OCI-LY1 (cell line): ENCODE data around the gene SPIRE2.
A peak's percentile ranks its signal among the peaks of the same experiment; 100 is the strongest.

Source experiments
- H2AFZ ChIP-seq: fragments of 200-600 bp; sonication (generic), shearing (Covaris generic); 2 replicates; pipeline ENCODE4 v1.6.0; 2014; ENCODE audit warnings: antibody characterized with exemption, mild to moderate bottlenecking, low read length
- H3F3A ChIP-seq: fragments of 200-600 bp; sonication (generic), shearing (Covaris generic); 2 replicates; pipeline ENCODE4 v1.6.0; 2014; ENCODE audit warnings: mild to moderate bottlenecking, antibody characterized with exemption, low read length, moderate library complexity; ENCODE audit not compliant: insufficient read depth
- H3K27ac ChIP-seq: fragments of 200-600 bp; sonication (generic); 2 replicates; pipeline ENCODE4 v1.5.1; 2014; ENCODE audit warnings: low read length, mixed run types, mild to moderate bottlenecking, low read depth; ENCODE audit not compliant: poor library complexity, severe bottlenecking
- H3K27me3 ChIP-seq: fragments of 200-600 bp; sonication (generic); 2 replicates; pipeline ENCODE4 v1.6.0; 2014; ENCODE audit warnings: antibody characterized with exemption, mild to moderate bottlenecking, low read length, moderate library complexity; ENCODE audit not compliant: insufficient read depth
- H3K36me3 ChIP-seq: fragments of 200-600 bp; sonication (generic); 2 replicates; pipeline ENCODE4 v1.6.1; 2014; ENCODE audit warnings: mild to moderate bottlenecking, antibody characterized with exemption, low read length, moderate library complexity, mixed read lengths; ENCODE audit not compliant: insufficient read depth
- H3K4me1 ChIP-seq: fragments of 200-600 bp; sonication (generic); 2 replicates; pipeline ENCODE4 v1.5.1; 2014; ENCODE audit warnings: mild to moderate bottlenecking, low read length, moderate library complexity; ENCODE audit not compliant: insufficient read depth, severe bottlenecking
- H3K4me2 ChIP-seq: fragments of 200-600 bp; sonication (generic), shearing (Covaris generic); 2 replicates; pipeline ENCODE4 v1.6.1; 2014; ENCODE audit warnings: low read length
- H3K4me3 ChIP-seq: fragments of 200-600 bp; sonication (generic); 2 replicates; pipeline ENCODE4 v1.5.1; 2014; ENCODE audit warnings: low read length, low read depth, mild to moderate bottlenecking, mixed read lengths; ENCODE audit not compliant: poor library complexity, severe bottlenecking
- H3K79me2 ChIP-seq: fragments of 200-600 bp; shearing (Covaris generic); 2 replicates; pipeline ENCODE4 v1.6.1; 2016; ENCODE audit warnings: mixed run types, low read length, mixed read lengths; ENCODE audit not compliant: insufficient read depth
- H3K9ac ChIP-seq: fragments of 200-600 bp; sonication (generic), shearing (Covaris generic); 2 replicates; pipeline ENCODE4 v1.6.1; 2014; ENCODE audit warnings: mild to moderate bottlenecking, low read length, mixed read lengths
- H3K9me2 ChIP-seq: fragments of 200-600 bp; sonication (generic), shearing (Covaris generic); 2 replicates; pipeline ENCODE4 v1.6.1; 2014; ENCODE audit warnings: low read depth, mild to moderate bottlenecking, low read length, mixed read lengths
- H3K9me3 ChIP-seq: fragments of 200-600 bp; shearing (Covaris generic); 2 replicates; pipeline ENCODE4 v1.6.1; 2014; ENCODE audit warnings: low read length, mixed read lengths
- H4K20me1 ChIP-seq: fragments of 200-600 bp; sonication (generic), shearing (Covaris generic); 2 replicates; pipeline ENCODE4 v1.6.0; 2016; ENCODE audit warnings: mild to moderate bottlenecking, low read length; ENCODE audit not compliant: insufficient read depth
- EZH2 ChIP-seq: fragments of 200-600 bp; sonication (generic), shearing (Covaris generic); IDR thresholded peaks from 2 replicates; pipeline ENCODE4 v1.8.0; 2017; ENCODE audit warnings: borderline replicate concordance, mixed run types, mild to moderate bottlenecking, antibody characterized with exemption, low read length, moderate library complexity, mixed read lengths
- TF ChIP-seq, protein P1 (sequence below): fragments of 200-600 bp; sonication (generic), shearing (Covaris generic); IDR thresholded peaks from 2 replicates; pipeline ENCODE4 v1.5.1; 2017; ENCODE audit warnings: mild to moderate bottlenecking, antibody characterized with exemption, low read length, moderate library complexity, mixed read lengths

Gene SPIRE2

DNA sequence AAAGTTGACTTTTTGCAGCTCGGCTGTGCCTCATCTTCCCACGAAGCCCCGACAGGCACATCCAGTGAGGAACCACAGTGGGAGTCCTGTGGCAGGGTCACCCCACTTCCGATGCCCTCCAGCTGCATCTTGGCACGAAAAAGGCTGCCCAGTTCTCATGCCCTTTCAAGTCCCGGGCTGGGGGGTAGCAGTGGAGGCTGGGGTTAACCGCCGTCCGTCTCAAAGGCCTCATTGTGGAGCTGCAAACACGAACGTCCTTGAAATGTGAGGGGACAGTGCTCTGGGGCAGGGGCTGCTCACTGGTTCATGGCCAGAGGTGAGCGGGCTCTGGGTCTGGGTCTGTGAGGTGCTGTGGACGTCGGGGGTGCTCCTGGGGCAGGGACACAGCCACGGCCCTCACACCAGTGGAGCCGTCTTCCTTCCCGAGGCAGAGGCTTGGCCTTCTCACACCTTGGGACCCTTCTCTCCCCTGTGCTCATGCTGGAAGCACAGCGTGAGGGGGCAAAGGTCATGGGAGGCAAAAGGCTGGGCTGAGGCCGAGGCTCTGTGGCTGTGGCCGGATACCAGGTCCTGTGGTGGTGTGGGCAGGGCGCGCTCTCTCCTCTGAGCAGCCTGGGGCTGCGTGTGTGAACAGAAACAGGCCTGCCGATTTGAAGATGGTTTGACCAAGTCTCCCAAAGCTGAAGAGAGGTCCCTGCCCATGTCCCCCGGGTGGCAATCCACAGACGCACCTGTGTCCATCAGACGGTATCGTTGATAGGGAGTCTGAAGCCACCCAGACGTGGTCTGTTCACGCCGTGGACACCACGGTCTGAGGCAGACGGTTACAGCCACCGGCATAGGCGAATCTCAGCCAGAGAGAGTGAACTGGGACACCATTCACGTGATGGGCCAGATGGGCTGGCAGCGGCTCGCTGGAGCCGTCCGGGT is 87.3 kb downstream of the SPIRE2 start:
- no peak overlapping the region for H3K4me3 ChIP-seq
- no peaks in the 10 kb centered on the region for H3K9me3 ChIP-seq
- no peaks in the 10 kb centered on the region for H3K9me2 ChIP-seq
- H3K79me2 ChIP-seq: no peaks in the 10 kb centered on the region
- H3K36me3 ChIP-seq: peaks cover 25% of the 10 kb centered on the region; the same call in 1 of the 2 replicates
- H3K4me1 ChIP-seq: peaks cover 25% of the 10 kb centered on the region
- no peak overlapping the region for H3K9ac ChIP-seq
- H4K20me1 ChIP-seq: no peaks in the 10 kb centered on the region
- TF ChIP-seq, protein P1, sequence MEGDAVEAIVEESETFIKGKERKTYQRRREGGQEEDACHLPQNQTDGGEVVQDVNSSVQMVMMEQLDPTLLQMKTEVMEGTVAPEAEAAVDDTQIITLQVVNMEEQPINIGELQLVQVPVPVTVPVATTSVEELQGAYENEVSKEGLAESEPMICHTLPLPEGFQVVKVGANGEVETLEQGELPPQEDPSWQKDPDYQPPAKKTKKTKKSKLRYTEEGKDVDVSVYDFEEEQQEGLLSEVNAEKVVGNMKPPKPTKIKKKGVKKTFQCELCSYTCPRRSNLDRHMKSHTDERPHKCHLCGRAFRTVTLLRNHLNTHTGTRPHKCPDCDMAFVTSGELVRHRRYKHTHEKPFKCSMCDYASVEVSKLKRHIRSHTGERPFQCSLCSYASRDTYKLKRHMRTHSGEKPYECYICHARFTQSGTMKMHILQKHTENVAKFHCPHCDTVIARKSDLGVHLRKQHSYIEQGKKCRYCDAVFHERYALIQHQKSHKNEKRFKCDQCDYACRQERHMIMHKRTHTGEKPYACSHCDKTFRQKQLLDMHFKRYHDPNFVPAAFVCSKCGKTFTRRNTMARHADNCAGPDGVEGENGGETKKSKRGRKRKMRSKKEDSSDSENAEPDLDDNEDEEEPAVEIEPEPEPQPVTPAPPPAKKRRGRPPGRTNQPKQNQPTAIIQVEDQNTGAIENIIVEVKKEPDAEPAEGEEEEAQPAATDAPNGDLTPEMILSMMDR: no peak
- no peak for TF ChIP-seq EZH2
- H3F3A ChIP-seq: no peaks in the 10 kb centered on the region
- H2AFZ ChIP-seq: no peak overlapping the region
- no peaks in the 10 kb centered on the region for H3K27me3 ChIP-seq
- H3K4me2 ChIP-seq: no peak overlapping the region
- H3K27ac ChIP-seq: peak overlapping the region; percentile 27

DNA sequence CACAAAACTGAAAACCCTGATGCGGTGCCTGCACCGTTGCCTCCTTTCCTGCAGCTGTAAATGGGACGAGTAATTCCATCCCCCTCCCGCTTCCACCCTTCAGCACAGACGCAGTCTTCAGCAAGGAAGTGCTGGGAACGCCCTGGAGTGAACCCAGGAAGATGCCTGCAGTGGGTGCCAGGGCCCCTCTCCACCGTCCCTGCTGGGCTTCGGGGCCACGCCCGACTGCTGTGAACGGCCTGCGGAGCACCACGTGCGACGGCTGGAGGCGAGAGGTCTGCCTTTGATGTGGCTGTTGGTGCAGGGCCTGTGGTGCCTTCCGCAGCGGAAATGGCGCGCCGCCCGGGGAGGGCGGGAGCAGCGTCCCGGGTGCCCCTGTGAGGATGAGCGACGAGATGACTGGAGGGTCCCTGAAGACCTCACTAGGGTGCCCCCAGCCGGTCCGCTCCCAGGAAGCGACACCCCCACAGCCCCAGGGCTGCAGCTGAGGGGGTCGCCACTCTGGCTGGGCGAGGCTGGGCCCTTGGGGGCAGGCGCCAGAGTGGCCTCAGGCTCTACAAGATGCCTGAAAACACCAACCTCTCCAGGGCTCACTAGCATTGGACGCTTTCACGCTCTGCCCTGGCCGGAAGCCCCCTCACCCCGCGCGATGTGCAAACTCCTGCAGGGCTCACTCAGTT is 89.6 kb downstream of the SPIRE2 start:
- no peaks in the 10 kb centered on the region for H3F3A ChIP-seq
- H4K20me1 ChIP-seq: no peaks in the 10 kb centered on the region
- no peaks in the 10 kb centered on the region for H3K79me2 ChIP-seq
- peak overlapping the region; percentile 64 for H3K9ac ChIP-seq
- H3K27ac ChIP-seq: peak overlapping the region; percentile 86
- no peaks in the 10 kb centered on the region for H3K27me3 ChIP-seq
- TF ChIP-seq EZH2: no peak
- TF ChIP-seq, protein P1: no peak
- H3K4me2 ChIP-seq: peak overlapping the region; percentile 83
- H2AFZ ChIP-seq: no peak overlapping the region
- peaks cover 34% of the 10 kb centered on the region for H3K4me1 ChIP-seq
- peak overlapping the region; percentile 56 for H3K4me3 ChIP-seq
- peaks cover 9% of the 10 kb centered on the region; the same call in 1 of the 2 replicates for H3K36me3 ChIP-seq
- no peaks in the 10 kb centered on the region for H3K9me3 ChIP-seq
- no peaks in the 10 kb centered on the region for H3K9me2 ChIP-seq

DNA sequence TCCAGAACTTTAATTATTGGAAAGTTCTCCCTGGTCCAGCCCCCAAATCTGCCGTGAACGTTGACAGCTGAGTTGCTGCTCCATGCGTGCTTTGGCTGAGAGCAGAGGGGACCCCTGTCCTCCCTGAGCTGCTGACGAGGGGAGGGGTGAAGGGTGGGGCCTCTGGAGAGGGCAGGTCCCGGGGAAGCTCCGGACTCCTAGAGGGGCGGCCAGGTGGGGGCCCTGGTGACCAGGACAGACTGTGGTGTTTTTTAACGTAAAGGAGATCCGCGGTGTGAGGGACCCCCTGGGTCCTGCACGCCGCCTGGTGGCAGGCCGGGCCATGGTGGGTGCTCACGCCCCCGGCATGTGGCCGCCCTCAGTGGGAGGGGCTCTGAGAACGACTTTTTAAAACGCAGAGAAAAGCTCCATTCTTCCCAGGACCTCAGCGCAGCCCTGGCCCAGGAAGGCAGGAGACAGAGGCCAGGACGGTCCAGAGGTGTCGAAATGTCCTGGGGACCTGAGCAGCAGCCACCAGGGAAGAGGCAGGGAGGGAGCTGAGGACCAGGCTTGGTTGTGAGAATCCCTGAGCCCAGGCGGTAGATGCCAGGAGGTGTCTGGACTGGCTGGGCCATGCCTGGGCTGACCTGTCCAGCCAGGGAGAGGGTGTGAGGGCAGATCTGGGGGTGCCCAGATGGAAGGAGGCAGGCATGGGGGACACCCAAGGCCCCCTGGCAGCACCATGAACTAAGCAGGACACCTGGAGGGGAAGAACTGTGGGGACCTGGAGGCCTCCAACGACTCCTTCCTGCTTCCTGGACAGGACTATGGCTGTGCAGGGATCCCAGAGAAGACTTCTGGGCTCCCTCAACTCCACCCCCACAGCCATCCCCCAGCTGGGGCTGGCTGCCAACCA is 90.4 kb downstream of the SPIRE2 start, which contains the start of gene MC1R:
Gene MC1R (plus strand): TSS at position 410 of the 895 bp plus-strand sequence. CDS start 397 bp downstream, at position 807.
- no peaks in the 10 kb centered on the region for H3K27me3 ChIP-seq
- peak within 1 kb of the TSS; percentile 64 for H3K9ac ChIP-seq
- H3K9me2 ChIP-seq: no peaks in the 10 kb centered on the region
- H3K4me1 ChIP-seq: peaks cover 39% of the 10 kb centered on the region
- no peak within 1 kb of the TSS for H2AFZ ChIP-seq
- H3K79me2 ChIP-seq: no peaks in the 10 kb centered on the region
- peak within 1 kb of the TSS; percentile 83 for H3K4me2 ChIP-seq
- H3K27ac ChIP-seq: peak within 1 kb of the TSS; percentile 86
- no peaks in the 10 kb centered on the region for H4K20me1 ChIP-seq
- peaks cover under 1% of the 10 kb centered on the region; the same call in 1 of the 2 replicates for H3K36me3 ChIP-seq
- no peaks in the 10 kb centered on the region for H3K9me3 ChIP-seq
- H3F3A ChIP-seq: no peaks in the 10 kb centered on the region
- H3K4me3 ChIP-seq: peak within 1 kb of the TSS; percentile 56
- TF ChIP-seq, protein P1: peak; percentile 75
- TF ChIP-seq EZH2: no peak
